ENCODE data around the gene PCNX2.
"Not testable (repeated sequence)": the region's sequence is repeated elsewhere in the genome, so short reads cannot be mapped to it uniquely, and the experiment has no call there.

Gene PCNX2

DNA sequence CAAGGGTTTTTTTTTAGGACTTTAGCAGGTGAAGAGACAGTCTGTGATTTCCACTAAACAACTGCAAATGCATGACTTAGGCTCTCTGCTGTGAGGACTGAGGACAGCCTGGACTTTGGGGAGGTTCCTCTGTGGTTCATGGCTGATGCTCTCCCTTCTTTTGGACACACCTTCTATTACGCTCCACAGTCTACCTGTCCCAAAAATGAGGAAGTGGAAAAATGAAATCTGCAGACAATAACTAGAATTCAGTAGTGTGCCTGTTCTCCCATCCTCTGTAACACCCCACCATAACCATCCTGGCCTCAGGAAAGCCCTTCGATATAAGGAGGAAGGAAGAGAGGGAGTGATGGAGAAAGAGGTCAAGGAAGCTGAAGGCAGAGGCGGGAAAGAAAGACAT lies 276.4 kb downstream of the PCNX2 start:
- no peak for DNase-seq (ENCODE audit: low read depth in 1 of 2, low spot score in 1 of 2)

GRCh38 chr1:233016798-233017197 lies 278.7 kb downstream of the PCNX2 start:
- DNase-seq (ENCODE audit: low read depth in 1 of 2, low spot score in 1 of 2), result no peak

- no peak for DNase-seq (ENCODE audit: low read depth in 1 of 2, low spot score in 1 of 2)
Measured at GRCh38 chr1:233015965-233016364, 279.6 kb downstream of the PCNX2 start.

DNA sequence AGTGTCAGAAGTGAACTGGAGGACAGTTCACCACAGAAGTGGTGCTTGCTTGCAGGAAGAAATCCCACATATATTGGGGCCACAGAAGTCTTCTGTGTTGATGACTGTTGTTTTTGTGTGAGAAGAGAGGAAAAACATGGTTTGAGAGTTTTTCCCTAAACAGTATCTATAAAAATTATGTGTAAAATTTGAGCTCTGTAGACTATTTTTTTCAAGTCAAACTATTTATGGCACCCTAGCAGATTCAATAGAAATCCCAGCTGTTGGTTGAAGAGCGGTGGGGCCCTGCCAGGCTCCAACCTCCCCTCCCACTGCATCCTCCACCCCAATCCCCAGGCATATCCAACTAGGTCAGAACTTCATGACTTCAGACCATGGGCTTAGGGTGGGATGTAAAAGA lies 283.5 kb downstream of the PCNX2 start:
- DNase-seq (ENCODE audit: low read depth in 1 of 2, low spot score in 1 of 2), result no peak

- no peak for DNase-seq (ENCODE audit: low read depth in 1 of 2, low spot score in 1 of 2)
Measured at GRCh38 chr1:233010146-233010545, 285.4 kb downstream of the PCNX2 start.

DNA sequence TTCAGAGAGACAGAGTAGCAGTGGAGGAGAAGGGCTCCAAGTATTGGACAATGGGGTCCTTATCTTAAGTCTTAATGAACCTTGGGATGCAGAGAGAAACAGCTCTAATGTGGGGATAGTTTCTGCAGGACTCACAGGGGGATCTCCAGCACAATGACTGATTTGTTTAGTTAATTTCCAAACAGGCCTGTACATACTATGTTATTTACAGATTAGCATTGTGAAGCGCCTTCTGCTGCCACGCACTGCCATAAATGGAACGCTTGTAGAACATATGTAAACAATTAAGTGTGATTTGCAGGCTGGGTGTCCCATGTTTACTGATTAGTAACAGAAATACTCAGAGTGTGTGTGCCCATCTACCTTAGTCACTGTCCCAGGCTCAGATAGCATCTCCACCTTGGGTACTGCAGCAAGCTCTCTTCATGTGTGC lies 289.0 kb downstream of the PCNX2 start:
- no peak for DNase-seq (ENCODE audit: low read depth in 1 of 2, low spot score in 1 of 2)

DNA sequence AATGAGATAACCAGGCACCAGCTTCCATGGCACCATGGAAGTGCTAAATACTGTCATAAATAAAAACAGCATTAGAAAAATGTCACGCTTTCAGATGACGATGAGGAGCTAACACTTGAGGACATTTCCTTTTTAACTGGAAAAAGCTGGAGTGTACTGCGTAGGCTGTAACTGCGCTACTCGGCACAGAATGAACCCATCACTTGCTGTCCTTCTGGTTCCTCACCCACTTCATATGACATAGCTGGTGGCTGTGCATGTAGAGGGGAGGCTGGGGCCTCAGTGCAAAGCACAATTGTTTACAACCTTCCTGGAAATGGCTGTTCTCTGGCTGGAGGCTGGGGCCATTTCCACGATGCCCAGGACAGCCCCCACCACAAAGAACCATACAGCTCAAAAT lies 289.4 kb downstream of the PCNX2 start:
- no peak for DNase-seq (ENCODE audit: low read depth in 1 of 2, low spot score in 1 of 2)

DNA sequence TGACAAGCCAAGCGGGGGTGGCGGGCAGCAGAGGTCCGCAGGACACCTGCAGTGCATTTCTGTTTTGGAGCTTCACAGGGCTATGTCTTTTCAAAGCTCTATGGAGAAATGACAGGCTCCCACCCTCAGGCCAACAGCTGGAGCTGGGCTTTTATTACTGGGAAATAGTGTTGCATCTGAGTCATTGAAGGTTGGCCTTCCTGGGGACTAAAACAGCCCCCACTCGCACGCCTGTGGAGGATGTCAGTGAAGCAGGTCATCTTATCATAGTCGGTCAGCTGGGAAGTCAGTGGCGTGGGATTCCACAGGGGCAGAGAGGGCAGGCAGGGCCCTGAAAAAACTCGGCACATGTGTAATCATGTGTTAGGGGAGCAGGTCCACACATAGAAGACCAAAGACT lies 289.8 kb downstream of the PCNX2 start:
- no peak for DNase-seq (ENCODE audit: low read depth in 1 of 2, low spot score in 1 of 2)

GRCh38 chr1:233005156-233005555 lies 290.4 kb downstream of the PCNX2 start:
- no peak for DNase-seq (ENCODE audit: low read depth in 1 of 2, low spot score in 1 of 2)

DNA sequence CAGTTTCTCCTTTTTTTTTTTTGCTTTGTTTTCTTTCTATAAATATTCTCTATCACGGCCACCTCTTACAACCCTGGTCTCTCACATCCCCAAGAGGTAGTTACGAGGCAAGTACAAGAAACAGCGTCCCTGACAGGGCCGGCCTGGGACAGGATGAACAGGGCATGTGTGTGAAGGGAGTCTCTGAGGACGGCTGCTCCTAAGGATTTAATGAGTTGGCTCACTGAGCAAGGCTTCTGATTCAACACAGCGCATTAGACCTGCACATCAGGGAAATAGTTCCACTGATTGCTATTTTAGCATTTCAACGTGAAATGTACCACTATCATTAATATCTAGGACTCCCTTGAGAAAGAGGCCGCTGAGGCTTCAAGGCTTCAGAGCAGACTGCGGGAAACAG lies 291.1 kb downstream of the PCNX2 start:
- no peak for DNase-seq (ENCODE audit: low read depth in 1 of 2, low spot score in 1 of 2)

DNA sequence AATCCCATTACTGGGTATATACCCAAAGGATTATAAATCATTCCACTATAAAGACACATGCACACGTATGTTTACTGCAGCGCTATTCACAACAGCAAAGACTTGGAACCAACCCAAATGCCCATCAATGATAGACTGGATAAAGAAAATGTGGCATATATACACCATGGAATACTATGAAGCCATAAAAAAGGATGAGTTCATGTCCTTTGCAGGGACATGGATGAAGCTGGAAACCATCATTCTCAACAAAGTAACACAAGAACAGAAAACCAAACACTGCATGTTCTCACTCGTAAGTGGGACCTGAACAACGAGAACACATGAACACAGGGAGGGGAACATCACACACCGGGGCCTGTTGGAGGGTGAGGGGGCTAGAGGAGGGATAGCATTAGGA lies 291.9 kb downstream of the PCNX2 start:
- DNase-seq (ENCODE audit: low read depth in 1 of 2, low spot score in 1 of 2), result not testable (repeated sequence)

DNA sequence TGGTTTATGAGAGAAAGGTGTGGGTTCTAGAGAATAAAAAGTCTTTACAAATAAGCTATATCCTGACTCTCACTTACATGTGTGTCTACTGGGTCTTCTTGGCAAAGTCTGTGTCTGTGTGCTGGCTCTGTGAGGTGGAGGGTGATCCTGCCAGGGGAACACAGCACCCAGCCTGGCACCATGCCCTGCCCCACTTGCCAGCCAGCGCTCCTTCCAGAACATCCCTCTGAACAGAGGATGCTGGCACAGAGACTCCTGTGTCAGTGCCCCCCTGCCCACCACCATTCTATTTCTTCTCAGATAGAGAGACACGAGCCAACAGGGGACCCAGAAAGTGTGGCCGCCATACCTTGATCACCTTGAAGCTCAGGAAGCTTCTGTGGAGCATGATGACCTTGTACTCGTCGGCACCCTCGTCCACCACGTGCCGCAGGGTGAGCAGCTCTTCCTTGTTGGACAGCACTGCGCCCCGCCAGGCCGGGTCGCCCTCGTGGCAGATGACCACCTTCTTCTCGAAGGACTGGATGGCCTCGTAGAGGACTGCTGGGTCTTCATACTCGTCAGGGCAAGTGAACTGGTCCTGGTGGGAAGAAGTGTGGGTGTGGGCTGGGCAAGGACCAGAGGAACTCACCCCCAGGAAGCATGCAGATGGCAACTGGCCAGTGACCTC lies 295.4 kb downstream of the PCNX2 start:
- DNase-seq (ENCODE audit: low read depth in 1 of 2, low spot score in 1 of 2), result no peak

GRCh38 chr1:232998646-232999045 lies 296.9 kb downstream of the PCNX2 start:
- DNase-seq (ENCODE audit: low read depth in 1 of 2, low spot score in 1 of 2), result no peak

GRCh38 chr1:232998138-232998537 lies 297.4 kb downstream of the PCNX2 start:
- no peak for DNase-seq (ENCODE audit: low read depth in 1 of 2, low spot score in 1 of 2)

GRCh38 chr1:232996143-232996542 lies 299.4 kb downstream of the PCNX2 start:
- DNase-seq (ENCODE audit: low read depth in 1 of 2, low spot score in 1 of 2), result no peak

DNA sequence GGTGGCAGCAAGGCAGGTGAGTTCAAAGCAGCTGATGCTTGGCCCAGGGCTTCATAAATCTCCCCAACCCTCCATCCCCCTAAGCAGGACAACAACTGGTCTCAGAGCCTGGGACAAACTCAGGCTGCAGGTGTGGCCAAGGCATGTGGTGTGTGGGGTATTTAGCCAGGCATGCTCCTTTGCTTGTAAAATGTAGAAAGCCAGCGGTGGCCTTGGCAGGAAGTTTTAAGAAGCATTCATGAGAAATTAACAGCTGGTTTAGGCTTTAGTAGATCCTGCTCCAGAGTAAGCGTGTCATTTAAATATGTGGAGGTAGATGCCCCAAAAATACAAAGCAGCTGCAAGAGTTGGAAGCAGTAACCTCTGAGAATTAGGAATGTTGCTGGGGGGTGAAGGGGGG lies 300.3 kb downstream of the PCNX2 start:
- DNase-seq (ENCODE audit: low read depth in 1 of 2, low spot score in 1 of 2), result no peak

DNA sequence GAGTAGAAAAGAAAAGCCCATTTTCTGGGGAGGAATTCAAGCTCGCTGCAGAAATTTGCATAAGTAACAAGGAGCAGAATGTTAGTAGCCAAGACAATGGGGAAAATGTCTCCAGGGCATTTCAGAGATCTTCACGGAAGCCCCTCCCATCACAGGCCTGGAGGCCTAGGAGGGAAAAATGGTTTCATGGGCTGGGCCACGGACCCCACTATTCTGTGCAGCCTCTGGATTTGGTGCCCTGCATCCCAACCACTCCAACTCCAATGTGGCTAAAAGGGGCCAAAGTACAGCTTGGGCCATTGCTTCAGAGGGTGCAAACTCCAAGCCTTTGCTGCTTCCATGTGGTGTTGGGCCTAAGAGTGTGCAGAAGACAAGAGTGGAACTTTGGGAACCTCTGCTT lies 302.0 kb downstream of the PCNX2 start:
- DNase-seq (ENCODE audit: low read depth in 1 of 2, low spot score in 1 of 2), result no peak

GRCh38 chr1:232992227-232992626 lies 303.3 kb downstream of the PCNX2 start:
- DNase-seq (ENCODE audit: low read depth in 1 of 2, low spot score in 1 of 2), result no peak

GRCh38 chr1:232991238-232991637 lies 304.3 kb downstream of the PCNX2 start:
- no peak for DNase-seq (ENCODE audit: low read depth in 1 of 2, low spot score in 1 of 2)

- no peak for DNase-seq (ENCODE audit: low read depth in 1 of 2, low spot score in 1 of 2)
Measured at GRCh38 chr1:232990176-232991128, 305.1 kb downstream of the PCNX2 start.

DNA sequence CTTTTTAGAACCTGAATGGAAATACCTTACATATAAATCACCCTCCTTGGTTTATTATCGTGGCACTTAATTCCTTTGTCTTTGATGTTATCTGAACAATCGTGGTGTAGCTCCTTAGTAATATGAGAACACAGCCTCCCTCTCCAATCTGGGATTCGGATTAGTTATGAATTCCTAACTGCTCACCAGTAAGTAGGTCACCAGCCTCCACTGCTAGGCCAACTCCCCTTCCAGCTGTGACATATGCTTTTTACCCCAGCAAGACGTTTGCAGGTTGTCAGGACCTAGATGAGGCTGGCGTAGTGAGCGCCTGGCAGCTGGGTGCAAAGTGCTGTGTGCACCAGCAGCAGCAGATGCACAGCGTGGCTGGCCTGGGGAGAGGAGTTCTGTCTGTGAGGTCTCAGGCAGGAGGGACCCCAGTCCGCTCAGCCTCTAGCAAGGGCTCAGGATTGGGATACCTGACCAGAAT lies 306.9 kb downstream of the PCNX2 start:
- no peak for DNase-seq (ENCODE audit: low read depth in 1 of 2, low spot score in 1 of 2)

DNA sequence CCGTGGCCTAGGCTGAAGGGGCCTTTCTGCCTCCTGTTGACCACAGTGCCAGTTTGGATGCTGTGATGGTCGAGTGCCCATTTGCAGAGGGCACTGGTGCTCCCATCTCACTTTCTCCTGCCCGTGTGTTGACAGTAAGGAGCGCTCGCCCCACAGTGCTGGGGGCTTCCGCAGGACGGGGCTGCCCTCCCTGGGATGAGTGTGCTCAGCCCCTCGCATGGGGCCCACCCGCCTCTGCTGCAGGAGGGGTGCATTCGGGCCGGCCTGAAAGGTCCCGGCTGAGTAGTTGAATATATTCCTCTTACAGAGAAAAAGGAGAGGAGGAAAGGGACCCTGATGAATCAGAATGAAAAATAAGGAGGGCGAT lies 307.8 kb downstream of the PCNX2 start:
- no peak for DNase-seq (ENCODE audit: low read depth in 1 of 2, low spot score in 1 of 2)
